ENCODE measurements around the gene ANKRD18A. TPM values are rescaled to one million over a fixed set of nuclear protein-coding genes. Genes with fewer than 3 reads are reported as not detected.

Gene ANKRD18A
- total RNA-seq, 1 experiment from 2014 or later = 3.4 TPM

GRCh38 chr9:38652486-38652885 is 32.1 kb upstream of the ANKRD18A start:
- H3K9me3 ChIP-seq (ENCODE audit: low read length) = no peaks in the 10 kb centered on the region
- no peak overlapping the region for H3K4me2 ChIP-seq (ENCODE audit: low read length)
- POLR2A ChIA-PET (ENCODE audit: unreplicated experiment) = no interaction called here

GRCh38 chr9:38652044-38652443 is 31.6 kb upstream of the ANKRD18A start:
- no TSS peak for BruUV-seq (replicated peaks)
- Histone ChIP-seq H3K4me1 (ENCODE audit: insufficient read depth, low read length) (no peaks in the 10 kb centered on the region), H2AFZ (ENCODE audit: low read length) (no peak overlapping the region), H3K9me2 (replicated peaks; ENCODE audit: low read length) (no peaks in the 10 kb centered on the region), H3K9me3 (ENCODE audit: low read length) (no peaks in the 10 kb centered on the region), H3K27me3 (ENCODE audit: low read length) (no peaks in the 10 kb centered on the region), H4K20me1 (ENCODE audit: low read length) (no peaks in the 10 kb centered on the region), H3K36me3 (ENCODE audit: low read depth, low read length) (no peaks in the 10 kb centered on the region), H3K27ac (ENCODE audit: low read length) (no peak overlapping the region), H3K79me2 (ENCODE audit: low read length) (no peaks in the 10 kb centered on the region), H3K4me2 (ENCODE audit: low read length) (no peak overlapping the region), H3K4me3 (ENCODE audit: low read length) (no peak overlapping the region), H3F3A (ENCODE audit: low read length, unreplicated experiment) (no peaks in the 10 kb centered on the region), H3K9ac (ENCODE audit: low read length) (no peak overlapping the region)
- TF ChIP-seq EZH2phosphoT487 (IDR thresholded peaks at IDR 0.05; ENCODE audit: borderline replicate concordance, low read length) = no peak
- no peak for TF ChIP-seq CTCF (conservative IDR thresholded peaks at IDR 0.05; ENCODE audit: low read depth, low read length)
- TF ChIP-seq EZH2 (IDR thresholded peaks at IDR 0.05; ENCODE audit: low read length, unreplicated experiment) = no peak
- POLR2A ChIA-PET (ENCODE audit: unreplicated experiment) = no interaction called here
- ATAC-seq (no peak), DNase-seq (no peak)
- intact Hi-C loops (cut with micrococcal nuclease) = no loop called here
- CTCF ChIA-PET = no interaction called here

More at GRCh38 chr9:38652486-38652885, 32.1 kb upstream of the ANKRD18A start:
- Histone ChIP-seq H3K9me2 (replicated peaks; ENCODE audit: low read length) (no peaks in the 10 kb centered on the region), H3K79me2 (ENCODE audit: low read length) (no peaks in the 10 kb centered on the region), H3K36me3 (ENCODE audit: low read depth, low read length) (no peaks in the 10 kb centered on the region), H3K4me3 (ENCODE audit: low read length) (no peak overlapping the region), H3F3A (ENCODE audit: low read length, unreplicated experiment) (no peaks in the 10 kb centered on the region), H3K9ac (ENCODE audit: low read length) (no peak overlapping the region), H4K20me1 (ENCODE audit: low read length) (no peaks in the 10 kb centered on the region), H2AFZ (ENCODE audit: low read length) (no peak overlapping the region), H3K4me1 (ENCODE audit: insufficient read depth, low read length) (no peaks in the 10 kb centered on the region), H3K27ac (ENCODE audit: low read length) (no peak overlapping the region), H3K27me3 (ENCODE audit: low read length) (no peaks in the 10 kb centered on the region)
- DNase-seq (no peak), ATAC-seq (no peak)
- CTCF ChIA-PET = no interaction called here
- BruUV-seq (replicated peaks) = no TSS peak
- intact Hi-C loops (cut with micrococcal nuclease) = no loop called here
- TF ChIP-seq EZH2 (IDR thresholded peaks at IDR 0.05; ENCODE audit: low read length, unreplicated experiment) = no peak
- TF ChIP-seq EZH2phosphoT487 (IDR thresholded peaks at IDR 0.05; ENCODE audit: borderline replicate concordance, low read length) = no peak
- TF ChIP-seq CTCF (conservative IDR thresholded peaks at IDR 0.05; ENCODE audit: low read depth, low read length) = no peak

GRCh38 chr9:38651400-38652042 is 31.1 kb upstream of the ANKRD18A start:
- no peaks in the 10 kb centered on the region for H4K20me1 ChIP-seq (ENCODE audit: low read length)
- H3K27ac ChIP-seq (ENCODE audit: low read length) = no peak overlapping the region
- CTCF ChIA-PET = no interaction called here
- ATAC-seq (no peak), DNase-seq (no peak)
- no peaks in the 10 kb centered on the region for H3K9me3 ChIP-seq (ENCODE audit: low read length)
- H3K9ac ChIP-seq (ENCODE audit: low read length) = no peak overlapping the region
- H3K9me2 ChIP-seq (replicated peaks; ENCODE audit: low read length) = no peaks in the 10 kb centered on the region
- H3K36me3 ChIP-seq (ENCODE audit: low read depth, low read length) = no peaks in the 10 kb centered on the region
- H3F3A ChIP-seq (ENCODE audit: low read length, unreplicated experiment) = no peaks in the 10 kb centered on the region
- no peak for TF ChIP-seq EZH2phosphoT487 (IDR thresholded peaks at IDR 0.05; ENCODE audit: borderline replicate concordance, low read length)
- TF ChIP-seq EZH2 (IDR thresholded peaks at IDR 0.05; ENCODE audit: low read length, unreplicated experiment) = no peak
- no peak for TF ChIP-seq CTCF (conservative IDR thresholded peaks at IDR 0.05; ENCODE audit: low read depth, low read length)
- H3K4me1 ChIP-seq (ENCODE audit: insufficient read depth, low read length) = no peaks in the 10 kb centered on the region
- H3K79me2 ChIP-seq (ENCODE audit: low read length) = no peaks in the 10 kb centered on the region
- POLR2A ChIA-PET (ENCODE audit: unreplicated experiment) = no interaction called here
- H3K4me2 ChIP-seq (ENCODE audit: low read length) = no peak overlapping the region
- H2AFZ ChIP-seq (ENCODE audit: low read length) = no peak overlapping the region
- intact Hi-C loops (cut with micrococcal nuclease) = no loop called here
- no peak overlapping the region for H3K4me3 ChIP-seq (ENCODE audit: low read length)
- no peaks in the 10 kb centered on the region for H3K27me3 ChIP-seq (ENCODE audit: low read length)
- no TSS peak for BruUV-seq (replicated peaks)

All from PC-3 (cell line).